Pancreas (tissue), 10 donors: ENCODE results near the gene IL1RAPL2. TPM values are rescaled to one million over a fixed set of nuclear protein-coding genes. Genes with fewer than 3 reads are reported as not detected.
"Not testable (repeated sequence)": the region's sequence is repeated elsewhere in the genome, so short reads cannot be mapped to it uniquely, and the experiment has no call there.

Source experiments
- ATAC-seq, 4 donors: fragments of 200-7000 bp; cut with Tn5 transposase; one replicate each; pipeline versions ENCODE4 v1.8.0 to v1.9.1; 2020; ENCODE audit warnings: mild to moderate bottlenecking in 4 of 4, moderate library complexity in 4 of 4
- DNase-seq, 6 donors: peaks; one replicate each; pipeline ENCODE4 v3.0.0-alpha.2; 2020
- FAIRE-seq: peaks from 2 replicates; lab custom pipeline; 2012; peaks lifted over from hg19 to GRCh38; lab: Jason Lieb, UNC
- H3K27ac ChIP-seq, 4 donors: fragments of 200-600 bp; sonication (generic); 1 replicate in 3 of 4; 2 replicates in 1 of 4; pipeline versions ENCODE4 v1.5.0 to v1.8.0; 2020
- H3K27me3 ChIP-seq, 4 donors: fragments of 200-600 bp; one replicate each; pipeline ENCODE4 v1.8.0; 2021
- H3K36me3 ChIP-seq, 3 donors: fragments of 200-600 bp; sonication (generic) in 1 of 3; one replicate each; pipeline versions ENCODE4 v1.5.0 to v1.8.0; 2020 to 2021
- H3K4me1 ChIP-seq, 3 donors: fragments of 200-600 bp; one replicate each; pipeline ENCODE4 v1.8.0; 2021
- H3K4me3 ChIP-seq, 4 donors: fragments of 200-600 bp; sonication (generic) in 2 of 4; one replicate each; pipeline versions ENCODE4 v1.5.0 to v1.8.0; 2020 to 2021
- H3K9me3 ChIP-seq, 4 donors: fragments of 200-600 bp; one replicate each; pipeline ENCODE4 v1.8.0; 2021
- WGBS, 2 donors: extraction: QIAGEN DNeasy Blood & Tissue Kit; methylation state at CpG; one replicate each; pipeline ENCODE4 v1.1.7; 2013; 5-methylcytosine and 5-hydroxymethylcytosine counted together
- intact Hi-C, 3 donors: fragments of 100-400 bp; cut with DNase I; formaldehyde crosslinking; loops; one replicate each; pipeline versions ENCODE4 v1.11.1 to v1.14.2; 2022
- polyA plus RNA-seq, 2 donors: library from polyadenylated mRNA; stranded (reverse); fragments of 200-250 nt; gene quantifications; one replicate each; pipeline ENCODE4 v1.2.3, GENCODE V29; 2013
- total RNA-seq, 6 donors: library from RNA; stranded (reverse); fragmentation: NEBNext Ultra II Directional in 4 of 6; extraction: Animal tissue kit (Norgen Biotek cat#: 25700) in 4 of 6; gene quantifications; one replicate each; pipeline versions ENCODE4 v1.2.1 to v1.2.4, GENCODE V29; 2021 to 2023
- TF ChIP-seq, protein P1 (sequence below), 4 donors: fragments of 200-600 bp; sonication (generic) in 3 of 4; IDR thresholded peaks; one replicate each; pipeline versions ENCODE4 v1.5.0 to v1.8.0; 2021; ENCODE audit warnings: antibody characterized with exemption in 4 of 4
- donor health status: healthy with polysubstance abuse.
- donor health status: DM: no; HTN: no; CAD: no; lungs with moderate emphysema.
- donor health status: DM: no; HTN: no; CAD: no.
- donor health status: control.
- donor health status: control.
- donor health status: Bipolar disorder and iron deficiency.
- donor health status: DM: yes; HTN: yes; CAD: no.
- donor health status: DM: no; HTN: no; CAD: no.
- donor health status: DM: no; HTN: no; CAD: no.
- donor health status: DM: yes; HTN: yes; CAD: no.

IL1RAPL2 gene
- total and polyA plus RNA-seq, 8 donors: 0.09 TPM; not detected in 7

DNA sequence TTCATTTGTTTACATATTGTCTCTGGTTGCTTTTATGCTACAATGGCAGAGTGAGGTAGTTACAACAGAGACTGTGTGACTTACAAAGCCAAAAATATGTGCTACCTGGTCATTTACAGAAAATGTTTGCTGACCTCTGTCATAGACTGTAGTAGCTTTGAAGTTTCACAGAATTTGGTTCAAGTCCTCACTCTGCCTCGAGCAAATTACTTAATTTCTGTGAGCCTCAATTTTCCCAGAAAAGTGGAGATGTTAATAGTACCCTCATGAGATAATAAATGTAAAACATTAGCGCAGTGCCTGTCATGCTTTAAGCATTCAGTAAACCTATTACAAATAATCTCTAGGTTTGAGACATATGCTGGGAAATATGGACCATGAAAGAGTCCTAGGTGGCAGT lies 1237.9 kb downstream of the IL1RAPL2 start:
- no peak for FAIRE-seq
- intact Hi-C loops: no loop called here
- ATAC-seq: no peak
- WGBS, 2 donors: 53 to 63% methylated on average over 2 of the region's 2 CpGs
- H3K4me1 ChIP-seq: no peaks in the 10 kb centered on the region
- no peak overlapping the region for H3K27ac ChIP-seq
- H3K4me3 ChIP-seq: no peak overlapping the region
- H3K27me3 ChIP-seq: no peaks in the 10 kb centered on the region
- DNase-seq: no peak
- H3K9me3 ChIP-seq: no peaks in the 10 kb centered on the region
- TF ChIP-seq, protein P1, sequence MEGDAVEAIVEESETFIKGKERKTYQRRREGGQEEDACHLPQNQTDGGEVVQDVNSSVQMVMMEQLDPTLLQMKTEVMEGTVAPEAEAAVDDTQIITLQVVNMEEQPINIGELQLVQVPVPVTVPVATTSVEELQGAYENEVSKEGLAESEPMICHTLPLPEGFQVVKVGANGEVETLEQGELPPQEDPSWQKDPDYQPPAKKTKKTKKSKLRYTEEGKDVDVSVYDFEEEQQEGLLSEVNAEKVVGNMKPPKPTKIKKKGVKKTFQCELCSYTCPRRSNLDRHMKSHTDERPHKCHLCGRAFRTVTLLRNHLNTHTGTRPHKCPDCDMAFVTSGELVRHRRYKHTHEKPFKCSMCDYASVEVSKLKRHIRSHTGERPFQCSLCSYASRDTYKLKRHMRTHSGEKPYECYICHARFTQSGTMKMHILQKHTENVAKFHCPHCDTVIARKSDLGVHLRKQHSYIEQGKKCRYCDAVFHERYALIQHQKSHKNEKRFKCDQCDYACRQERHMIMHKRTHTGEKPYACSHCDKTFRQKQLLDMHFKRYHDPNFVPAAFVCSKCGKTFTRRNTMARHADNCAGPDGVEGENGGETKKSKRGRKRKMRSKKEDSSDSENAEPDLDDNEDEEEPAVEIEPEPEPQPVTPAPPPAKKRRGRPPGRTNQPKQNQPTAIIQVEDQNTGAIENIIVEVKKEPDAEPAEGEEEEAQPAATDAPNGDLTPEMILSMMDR (IDR thresholded peaks at IDR 0.05): no peak
- no peaks in the 10 kb centered on the region for H3K36me3 ChIP-seq

DNA sequence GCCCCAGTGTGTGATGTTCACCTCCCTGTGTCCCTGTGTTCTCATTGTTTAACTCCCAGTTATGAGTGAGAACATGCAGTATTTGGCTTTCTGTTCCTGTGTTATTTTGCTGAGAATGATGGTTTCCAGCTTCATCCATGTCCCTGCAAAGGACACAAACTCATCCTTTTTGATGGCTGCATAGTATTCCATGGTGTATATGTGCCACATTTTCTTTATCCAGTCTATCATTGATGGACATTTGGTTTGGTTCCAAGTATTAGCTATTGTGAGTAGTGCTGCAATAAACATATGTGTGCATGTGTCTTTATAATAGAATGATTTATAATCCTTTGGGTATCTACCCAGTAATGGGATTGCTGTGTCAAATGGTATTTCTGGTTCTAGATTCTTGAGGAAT lies 1239.7 kb downstream of the IL1RAPL2 start:
- DNase-seq, H3K27me3 ChIP-seq, H3K9me3 ChIP-seq, FAIRE-seq, intact Hi-C loops, H3K27ac ChIP-seq, H3K4me3 ChIP-seq, ATAC-seq, H3K4me1 ChIP-seq, H3K36me3 ChIP-seq: not testable (repeated sequence)

GRCh38 chrX:105816517-105816916 lies 1250.5 kb downstream of the IL1RAPL2 start:
- WGBS, 2 donors: 70 to 73% methylated on average over 2 of the region's 2 CpGs
- Histone ChIP-seq H3K36me3 (no peaks in the 10 kb centered on the region), H3K27me3 (peaks cover 0 to 48% (median 5%) of the 10 kb centered on the region in 4 donors), H3K9me3 (no peaks in the 10 kb centered on the region), H3K4me3 (no peak overlapping the region), H3K27ac (no peak overlapping the region), H3K4me1 (no peaks in the 10 kb centered on the region)
- intact Hi-C loops: no loop called here
- ATAC-seq: no peak
- TF ChIP-seq, protein P1 (IDR thresholded peaks at IDR 0.05): no peak
- no peak for FAIRE-seq
- no peak for DNase-seq
